ENCODE results near the gene MTX1.
A peak's percentile ranks its signal among the peaks of the same experiment; 100 is the strongest.
"Not testable (repeated sequence)": the region's sequence is repeated elsewhere in the genome, so short reads cannot be mapped to it uniquely, and the experiment has no call there.

Gene MTX1

DNA sequence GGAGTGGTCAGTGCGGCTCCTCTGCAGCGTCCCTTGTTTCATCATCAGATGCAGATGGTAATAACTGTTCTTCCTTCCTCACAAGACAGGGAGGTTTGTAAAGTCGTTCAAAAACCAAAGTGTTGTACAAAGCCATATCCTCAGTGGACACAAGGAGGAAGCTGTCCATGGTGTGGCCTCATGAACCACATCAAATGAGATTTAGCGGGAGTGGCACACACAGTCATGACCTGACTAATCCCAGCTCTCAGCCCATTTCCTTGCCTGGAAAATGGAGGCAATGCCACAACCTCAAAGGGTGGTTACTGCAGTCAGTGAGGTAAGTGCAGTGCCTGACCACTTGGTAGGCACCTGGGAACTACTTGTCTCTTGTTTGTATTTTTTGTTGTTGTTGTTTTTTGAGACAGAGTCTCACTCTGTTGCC is 33.4 kb downstream of the MTX1 start:
- no peak for DNase-seq

DNA sequence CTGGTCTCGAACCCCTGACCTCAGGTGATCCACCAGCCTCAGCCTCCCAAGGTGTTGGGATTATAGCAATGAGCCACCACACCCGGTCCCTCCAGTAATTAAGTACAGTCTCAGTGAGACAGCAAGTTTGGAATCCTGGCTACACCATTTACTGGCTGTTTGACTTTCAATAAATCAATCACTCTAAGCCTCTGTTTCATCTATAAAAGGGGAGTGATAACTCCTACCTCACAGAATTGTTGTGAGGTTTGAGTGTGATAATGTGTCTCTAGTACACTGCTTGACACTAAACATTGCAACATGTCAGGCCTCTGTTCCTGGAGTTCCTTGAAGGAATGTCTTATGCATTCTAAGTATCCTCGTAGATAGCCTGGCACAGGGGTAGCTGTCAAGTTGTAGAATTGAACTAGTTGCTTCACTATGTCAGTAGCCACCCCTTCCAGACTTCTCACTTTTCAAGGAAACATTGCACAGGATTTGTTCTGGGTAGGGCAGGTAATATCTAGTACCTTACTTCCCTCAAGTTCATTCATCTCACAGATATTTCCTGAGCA is 34.4 kb downstream of the MTX1 start:
- no peak for DNase-seq

DNA sequence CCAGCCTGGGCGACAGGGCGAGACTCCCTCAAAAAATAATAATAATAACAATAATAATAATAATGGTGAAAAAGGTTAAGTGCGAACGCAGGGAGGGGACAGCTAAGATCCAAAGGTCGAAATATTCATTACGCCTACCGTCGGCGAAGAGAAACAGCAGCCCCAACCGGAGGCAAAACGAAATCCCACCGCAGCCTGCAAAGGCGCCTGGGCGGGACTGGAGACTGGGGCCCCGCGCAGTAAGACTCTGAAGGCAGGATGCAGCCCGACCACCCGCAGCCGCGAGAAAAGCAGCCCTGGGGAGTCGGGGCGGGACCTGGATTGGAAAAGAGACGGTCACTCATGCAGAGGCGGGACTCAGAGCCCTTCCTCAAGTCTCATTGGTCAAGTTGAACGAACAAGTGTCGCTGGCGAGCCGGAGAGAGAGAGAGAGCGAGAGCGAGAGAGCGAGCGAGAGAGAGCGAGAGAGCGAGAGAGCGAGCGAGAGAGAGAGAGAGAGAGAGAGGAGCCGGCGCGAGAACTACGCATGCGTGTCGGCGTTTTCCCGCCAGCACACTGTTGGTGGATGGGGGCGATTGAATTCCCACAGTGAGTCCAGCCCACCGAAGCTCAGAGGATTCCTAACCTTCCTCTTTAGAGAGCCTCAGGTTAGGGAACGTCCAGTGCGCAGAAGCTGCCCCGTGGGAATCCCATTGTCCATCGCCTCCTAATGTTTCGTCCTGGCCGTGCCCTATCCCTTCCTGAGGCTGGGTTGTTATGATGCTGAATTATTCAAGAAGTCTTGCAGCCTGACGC is 36.1 kb downstream of the MTX1 start:
- DNase-seq: peak; percentile 98

DNA sequence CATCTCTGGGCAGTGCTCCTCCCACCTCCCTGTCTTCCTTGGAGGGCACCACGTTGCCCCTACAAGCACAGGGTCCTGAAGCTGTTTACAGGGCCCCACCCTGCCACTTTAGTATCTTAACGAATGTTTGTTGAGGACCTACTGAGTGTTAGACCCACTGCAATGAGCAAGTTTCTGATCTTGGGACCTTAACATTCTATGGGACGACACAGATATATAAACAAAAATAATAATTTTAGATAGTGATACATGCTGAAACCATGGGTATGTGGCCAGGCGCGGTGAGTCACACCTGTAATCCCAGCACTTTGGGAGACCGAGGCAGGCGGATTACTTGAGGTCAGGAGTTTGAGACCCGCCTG is 36.6 kb downstream of the MTX1 start:
- no peak for DNase-seq

DNA sequence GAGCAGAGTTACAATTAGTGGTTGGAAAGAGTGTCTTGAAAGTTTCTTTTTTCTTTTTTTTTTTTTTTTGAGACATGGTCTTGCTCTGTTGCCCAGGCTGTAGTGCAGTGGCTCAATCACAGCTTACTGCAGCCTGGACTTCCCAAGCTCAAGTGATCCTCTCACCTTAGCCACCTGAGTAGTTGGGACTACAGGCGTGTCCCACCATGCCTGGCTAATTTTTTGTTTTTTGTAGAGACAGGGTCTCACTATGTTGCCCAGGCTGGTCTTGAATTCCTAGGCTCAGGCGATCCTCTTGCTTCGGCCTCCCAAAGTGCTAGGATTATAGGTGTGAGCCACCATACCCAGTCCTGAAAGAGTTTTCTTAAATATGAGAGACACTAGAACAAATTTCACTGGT is 38.3 kb downstream of the MTX1 start:
- DNase-seq: not testable (repeated sequence)

DNA sequence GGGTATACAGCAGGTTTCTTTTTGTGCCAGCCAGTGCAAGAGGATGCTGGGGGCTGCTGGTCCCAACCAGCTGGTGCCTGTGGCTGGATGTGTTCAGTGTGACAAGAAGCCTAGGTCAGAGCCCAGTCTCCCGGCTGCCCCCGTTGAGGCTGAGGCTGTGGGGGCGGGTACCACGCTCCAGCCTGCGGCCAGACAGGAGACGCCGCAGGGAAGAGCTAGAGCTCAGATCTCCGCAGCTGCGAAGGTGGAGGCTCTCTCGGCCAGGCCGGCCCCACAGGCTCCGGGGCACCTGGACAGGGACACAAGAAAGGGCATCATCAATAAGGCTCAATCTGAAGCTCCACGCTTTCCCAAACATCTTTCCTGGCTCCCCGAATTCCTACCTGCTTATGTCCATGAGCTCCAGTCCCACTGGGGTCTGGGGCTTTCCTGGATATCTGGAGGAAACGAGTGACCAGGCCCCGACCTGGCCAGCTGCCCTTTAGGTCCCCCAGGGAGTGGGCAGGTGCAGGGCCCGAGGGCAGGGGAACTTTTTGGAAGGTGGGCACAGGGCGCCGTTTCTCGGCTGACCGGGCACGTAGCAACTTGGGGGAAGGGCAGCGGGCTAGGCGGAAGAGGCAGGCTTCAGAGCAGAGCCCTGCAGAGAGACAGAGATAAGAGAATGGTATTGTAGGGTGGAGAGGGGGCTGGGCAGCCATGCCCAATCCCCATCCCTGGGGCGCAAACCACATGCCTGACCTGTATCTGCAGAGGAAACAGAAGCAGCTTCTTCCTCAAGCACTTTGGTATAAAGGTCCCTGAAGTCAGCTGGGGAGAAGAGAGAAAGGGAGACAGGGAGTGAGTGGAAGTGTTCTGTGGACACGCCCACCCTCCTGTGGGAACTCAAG is 39.4 kb downstream of the MTX1 start:
- no peak for DNase-seq

DNA sequence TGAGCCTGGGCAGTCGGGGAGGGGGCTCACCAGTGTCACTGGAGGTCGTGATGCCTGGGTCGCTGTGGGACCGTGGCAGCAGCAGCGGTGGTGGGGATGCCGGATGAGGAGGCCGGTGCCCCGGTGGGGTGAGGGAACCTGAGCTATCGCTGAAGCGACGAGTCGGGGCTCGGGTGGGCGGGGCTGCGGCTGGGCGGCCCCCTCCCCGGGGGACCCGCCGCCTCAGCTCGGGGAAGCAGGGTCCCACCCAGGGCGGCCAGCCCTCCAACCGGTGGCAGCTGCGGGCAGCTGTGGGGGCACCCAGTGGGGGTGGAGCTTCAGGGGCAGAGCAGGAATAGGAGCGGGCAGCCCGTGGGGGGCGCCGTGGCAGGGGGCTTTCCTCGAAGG is 41.7 kb downstream of the MTX1 start:
- DNase-seq: no peak

DNA sequence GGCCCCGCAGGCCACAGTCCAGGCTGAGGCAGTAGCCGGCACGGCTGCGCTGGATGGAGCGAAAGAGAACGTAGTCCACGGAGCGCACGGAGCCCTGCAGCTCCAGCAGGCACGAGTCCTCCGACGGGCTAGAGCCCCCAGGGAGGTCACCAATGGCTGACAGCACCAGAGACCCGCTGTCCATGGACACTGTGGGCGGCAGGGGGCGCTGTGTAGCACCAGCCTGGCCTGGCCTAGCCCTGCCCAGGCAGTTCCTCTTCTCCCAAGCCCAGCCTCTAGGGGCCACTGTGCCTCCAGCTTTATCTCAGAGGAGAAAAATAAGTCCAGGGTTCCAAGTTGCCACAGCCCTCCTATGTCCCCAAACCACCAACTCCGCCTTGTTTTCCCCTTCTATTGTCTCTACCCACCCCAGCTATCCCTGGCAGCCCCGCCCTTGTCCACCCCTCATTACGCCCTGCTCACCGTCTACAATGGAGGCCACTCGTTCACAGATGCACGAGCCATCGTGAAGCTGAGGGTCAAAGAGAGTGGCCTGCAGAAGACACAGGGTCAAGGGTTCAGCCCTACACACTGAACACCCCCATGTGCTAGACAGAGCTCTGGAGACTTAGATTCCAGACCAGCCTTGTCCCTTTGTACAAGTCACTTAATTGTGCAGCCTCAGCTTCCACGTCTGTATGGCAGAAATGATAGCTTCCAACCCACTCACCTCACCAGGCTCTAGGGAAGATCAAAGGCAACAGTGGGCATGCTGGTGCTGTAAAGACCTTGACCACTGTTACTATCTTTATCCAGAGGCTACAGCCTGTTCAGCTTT is 42.3 kb downstream of the MTX1 start:
- DNase-seq: peak; percentile 92

DNA sequence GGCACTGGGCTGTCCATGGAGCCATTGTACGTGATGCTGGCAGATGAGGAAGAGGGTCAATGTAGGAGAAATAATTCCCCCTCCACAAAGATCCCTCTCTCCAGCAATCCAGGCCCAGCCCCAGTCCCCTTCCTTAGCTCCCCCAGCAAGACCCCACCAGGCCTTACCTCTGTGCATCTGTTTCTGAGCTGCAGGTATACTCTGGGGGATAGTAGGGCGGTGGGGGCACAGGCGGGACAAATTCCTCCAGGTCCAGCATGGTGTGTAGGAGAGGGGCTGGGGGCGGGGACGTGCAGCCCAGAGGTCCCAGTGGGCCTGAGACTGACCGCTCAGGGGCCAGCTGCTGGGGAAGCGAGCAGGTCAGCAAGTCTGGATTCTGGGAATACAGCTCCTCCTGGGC is 43.1 kb downstream of the MTX1 start:
- no peak for DNase-seq

DNA sequence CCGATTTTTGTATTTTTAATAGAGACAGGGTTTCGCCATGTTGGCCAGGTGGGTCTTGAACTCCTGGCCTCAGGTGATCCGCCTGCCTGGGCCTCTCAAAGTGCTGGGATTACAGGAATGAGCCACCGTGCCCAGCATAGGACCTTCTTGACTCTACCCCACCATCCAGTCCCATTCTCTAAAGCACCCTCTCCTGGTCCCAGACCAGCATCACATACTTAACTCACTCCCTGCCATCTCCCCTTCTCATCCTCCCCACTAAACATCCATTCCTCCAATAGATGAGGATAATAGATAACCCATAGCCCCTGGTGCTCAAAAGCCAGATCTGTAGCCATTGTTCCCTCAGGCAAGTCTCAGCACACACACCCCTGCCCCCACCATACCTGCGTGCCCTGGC is 44.7 kb downstream of the MTX1 start:
- DNase-seq: no peak

DNA sequence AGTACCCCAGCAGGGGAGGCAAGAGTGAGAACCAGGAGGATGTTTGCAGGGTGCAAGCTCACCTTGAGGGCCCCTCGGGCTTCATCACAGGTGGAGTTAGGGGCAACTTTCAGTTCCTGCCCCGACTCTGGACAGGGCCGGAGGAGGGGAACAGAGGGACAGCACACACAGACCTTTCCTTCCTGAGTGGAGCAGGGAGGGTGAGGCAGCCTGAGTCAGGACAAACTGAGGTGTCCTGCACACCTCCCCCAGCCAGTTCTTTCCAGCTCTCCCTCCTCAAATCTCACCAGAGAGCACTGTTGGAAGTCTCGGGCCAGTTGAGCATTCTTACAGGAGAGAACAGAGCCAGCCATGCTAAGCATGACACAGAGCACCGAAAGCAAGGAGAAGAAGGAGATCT is 45.3 kb downstream of the MTX1 start:
- DNase-seq: no peak

DNA sequence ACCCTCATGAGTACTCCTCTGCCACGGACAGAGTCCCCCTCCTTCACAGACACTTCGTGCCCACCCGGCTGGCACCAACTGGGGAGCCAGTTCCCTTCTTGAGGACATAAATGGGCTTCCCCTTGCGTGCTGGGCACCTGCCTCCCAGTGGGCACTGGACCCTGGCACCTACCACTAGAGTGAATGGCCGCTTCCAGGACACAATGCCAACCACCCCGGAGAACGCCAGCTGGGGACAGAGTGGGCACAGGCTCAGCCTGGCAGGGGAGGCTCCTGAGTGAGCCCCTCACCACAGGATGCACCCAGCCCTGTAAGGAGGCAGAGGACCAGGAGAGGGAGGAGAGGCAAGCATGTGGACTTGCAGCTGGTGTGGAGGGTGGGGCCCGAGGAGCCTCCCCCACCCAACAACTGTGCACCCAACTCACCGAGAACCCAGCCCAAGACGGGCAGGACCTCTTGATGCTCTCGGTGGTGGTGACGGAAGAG is 45.8 kb downstream of the MTX1 start:
- DNase-seq: no peak

DNA sequence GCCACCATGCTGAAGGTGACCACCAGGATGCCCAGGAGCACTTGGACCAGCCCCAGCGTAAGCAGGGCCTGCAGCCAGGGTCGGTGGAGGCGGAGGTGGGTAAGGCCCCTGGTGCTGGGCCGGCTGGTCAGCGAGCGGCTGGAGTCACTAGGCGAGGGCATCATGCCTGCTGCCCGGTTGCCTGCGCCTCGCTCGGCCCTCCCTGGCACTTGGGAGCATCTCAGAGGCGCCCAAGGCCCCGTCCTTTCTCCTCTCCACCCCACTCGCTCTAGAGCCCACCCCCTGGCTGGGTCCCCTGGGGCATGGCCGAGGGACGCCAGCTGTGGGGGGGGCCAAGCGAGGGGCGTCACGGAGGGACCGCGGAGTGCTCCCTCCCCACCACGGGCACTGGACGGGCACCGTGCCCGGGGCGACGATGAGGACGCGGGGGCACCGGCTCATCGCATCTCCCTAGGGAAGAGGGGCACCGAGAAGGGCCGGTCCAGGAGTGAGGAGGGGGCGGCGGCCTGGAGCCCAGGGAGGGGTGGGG is 46.3 kb downstream of the MTX1 start:
- peak; percentile 27 for DNase-seq

DNA sequence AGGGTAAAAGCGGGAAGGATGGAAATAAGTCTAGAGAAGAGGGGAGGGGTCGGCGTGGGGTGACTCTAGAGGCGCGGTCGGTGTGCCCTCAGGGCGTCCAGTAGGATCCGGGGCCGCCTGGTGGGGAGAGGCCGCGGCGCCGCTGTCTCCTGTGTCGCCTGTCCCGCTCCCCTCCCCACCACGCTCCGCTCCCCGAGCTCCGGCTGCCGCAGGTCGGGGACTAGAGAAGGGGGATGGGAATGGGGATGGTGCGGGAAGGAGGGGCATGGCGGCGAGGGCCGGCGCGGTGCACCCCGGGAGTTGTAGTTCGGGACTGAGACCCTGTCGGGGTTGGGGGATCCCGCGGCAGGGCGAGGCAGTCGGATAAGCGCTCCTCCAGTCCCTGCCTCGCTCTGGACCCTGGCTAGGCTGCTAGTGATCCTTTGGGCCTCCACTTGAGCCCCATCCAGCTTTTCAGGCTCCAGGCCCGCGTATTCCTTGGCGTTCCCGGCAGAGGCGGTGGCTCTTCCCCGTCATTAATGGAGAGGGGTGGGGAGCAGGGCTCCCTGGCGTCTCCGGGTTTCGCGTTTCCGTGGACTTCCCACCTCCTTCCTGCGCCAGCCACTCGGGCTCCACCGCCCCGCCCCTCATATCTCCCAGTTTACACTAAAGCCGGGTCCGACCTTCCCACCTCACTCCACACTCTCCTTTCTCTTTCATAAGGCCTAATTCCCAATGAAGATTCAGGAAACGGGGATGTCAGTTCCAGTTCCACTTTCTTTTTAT is 46.9 kb downstream of the MTX1 start, which contains the start of gene ENTREP3:
ENTREP3 (minus strand) TSS at position 241 of the 765 bp plus-strand sequence. CDS start 606 bp downstream, outside the sequence.
- DNase-seq: peak; percentile 88

DNA sequence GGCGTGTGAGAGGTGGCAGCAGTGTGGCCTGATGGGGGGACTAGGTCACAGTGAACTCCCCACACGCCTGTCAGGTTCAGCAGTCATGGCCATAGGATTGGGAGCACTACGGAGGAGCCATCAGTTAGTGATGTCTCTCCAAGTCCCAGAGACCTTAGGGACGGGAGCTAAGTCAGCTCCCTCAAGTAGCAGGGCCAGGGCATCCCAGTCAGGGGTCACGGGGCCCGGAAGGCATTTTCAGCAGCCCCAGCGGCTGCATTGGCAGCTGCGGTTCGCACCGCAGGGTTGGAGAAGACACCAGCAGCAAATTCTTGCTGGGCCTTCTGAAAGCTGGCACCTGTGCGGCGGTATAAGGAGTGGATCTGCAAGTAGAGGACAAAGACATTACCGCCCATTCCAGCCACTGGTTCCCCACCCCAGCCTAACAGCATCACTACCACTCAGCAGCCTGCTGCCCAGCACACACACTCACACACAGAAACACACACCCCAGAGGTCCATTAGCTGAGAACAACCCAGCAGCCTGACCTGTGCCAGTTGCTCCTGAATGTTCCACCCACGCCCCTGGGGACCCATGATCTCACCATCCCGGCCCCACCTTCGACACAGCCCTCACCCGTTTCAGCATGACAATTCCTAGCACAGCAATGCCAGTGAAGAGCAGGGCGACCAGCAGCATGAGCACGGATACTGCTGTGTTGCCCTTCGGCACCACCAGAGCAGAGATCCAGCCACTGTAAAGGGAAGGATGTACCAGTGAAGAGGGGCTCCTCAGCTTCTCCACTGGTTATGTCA is 47.8 kb downstream of the MTX1 start:
- DNase-seq: no peak

DNA sequence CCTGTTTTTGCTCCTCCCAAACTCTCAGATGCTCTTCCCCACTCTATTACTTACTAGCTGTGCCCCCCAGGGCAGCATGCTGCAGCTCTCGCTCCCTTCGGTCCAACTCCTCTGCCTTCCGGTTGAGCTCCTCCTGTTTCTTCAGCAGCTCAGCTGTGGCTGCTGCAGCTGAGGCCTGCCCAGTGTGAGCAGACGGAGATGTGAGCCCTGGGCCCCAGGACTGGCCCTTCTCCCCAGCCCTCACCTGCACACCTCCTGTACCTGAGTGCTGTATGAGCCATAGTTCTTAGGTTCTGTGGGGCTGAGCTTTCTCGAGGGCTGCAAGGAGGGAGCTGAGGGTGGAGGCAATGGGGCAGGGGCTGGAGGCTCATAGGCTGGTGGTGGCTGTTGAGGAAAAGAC is 51.8 kb downstream of the MTX1 start:
- DNase-seq: no peak

DNA sequence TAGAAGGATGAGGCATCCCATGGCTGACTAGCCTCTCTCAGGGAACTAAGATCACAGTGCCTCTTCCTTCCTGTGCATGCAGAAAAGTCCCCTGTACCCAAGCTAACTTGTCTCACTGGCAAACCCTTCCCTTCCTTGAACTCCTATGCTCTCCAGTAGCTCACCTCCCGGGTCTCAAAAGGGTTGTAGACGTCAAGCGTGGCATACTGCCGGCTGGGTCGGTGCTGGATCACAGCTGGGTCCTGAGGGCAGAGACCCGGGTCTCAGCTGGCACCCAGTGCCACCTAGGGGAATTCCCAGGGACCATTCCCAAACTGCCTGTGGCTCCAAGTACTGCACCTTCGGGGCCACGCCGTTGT is 53.0 kb downstream of the MTX1 start:
- DNase-seq: no peak

DNA sequence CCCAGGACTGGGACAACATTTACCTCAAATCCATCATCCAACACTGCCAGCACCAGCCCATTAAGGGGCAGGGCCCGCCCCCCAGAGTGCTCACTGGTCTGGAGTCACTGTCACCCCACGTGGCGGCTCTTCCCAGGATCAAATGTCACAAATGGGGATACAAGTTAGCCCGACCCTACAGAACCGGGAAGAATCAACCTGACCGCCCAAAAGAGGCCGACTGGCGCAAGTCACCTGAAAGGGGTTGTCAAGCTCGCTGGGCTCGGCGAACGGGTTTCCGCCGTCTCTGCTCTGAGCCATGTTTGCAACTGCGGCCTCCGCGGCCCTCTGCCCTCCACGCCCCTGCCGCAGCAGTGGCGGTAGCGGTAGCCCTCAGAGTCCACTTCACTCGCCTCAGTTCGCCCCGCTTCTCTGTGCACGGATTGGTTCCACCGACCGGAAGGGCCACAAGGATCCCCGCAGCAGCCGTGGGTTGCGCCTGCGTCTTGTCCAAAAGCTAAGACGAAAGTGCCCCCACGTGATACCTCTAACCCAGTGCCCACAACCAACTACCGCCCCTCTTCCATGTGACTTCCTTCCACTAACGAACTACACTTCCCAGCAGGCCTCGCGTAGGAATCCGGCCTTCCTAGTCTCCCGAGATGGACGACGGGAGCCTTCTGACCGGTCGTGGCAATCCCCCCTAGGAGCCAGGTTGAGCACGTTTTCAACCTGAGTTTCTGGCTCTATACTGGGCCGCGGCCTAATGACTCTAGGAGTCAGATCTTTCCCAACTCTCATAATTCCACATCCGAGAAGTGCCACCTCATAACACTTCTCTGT is 53.6 kb downstream of the MTX1 start, which contains the start of gene SCAMP3:
SCAMP3 (minus strand) TSS at position 509 of the 822 bp plus-strand sequence; CDS start at position 300, 209 bp downstream.
- peak; percentile 96 for DNase-seq

DNA sequence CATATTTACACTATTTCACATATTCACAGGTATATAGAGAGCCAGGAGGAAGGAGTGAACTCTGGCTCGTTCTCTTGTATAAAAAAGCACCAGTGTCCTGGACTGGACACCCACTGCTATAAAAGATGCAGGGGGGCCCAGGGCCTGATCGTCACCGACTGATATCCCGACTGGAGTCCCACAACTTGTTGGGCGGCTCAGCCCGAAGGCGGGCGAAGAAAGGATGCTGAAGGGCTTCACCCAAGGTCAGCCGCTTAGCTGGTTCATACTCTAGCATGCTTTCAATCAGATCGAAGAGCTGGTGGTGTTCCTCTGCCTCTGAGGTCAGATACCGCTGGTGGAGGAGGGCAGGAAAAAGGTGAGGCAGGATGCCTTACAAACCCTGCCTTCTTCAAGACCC is 54.6 kb downstream of the MTX1 start:
- DNase-seq: no peak
